Raji (cell line): ENCODE results near the gene MMP13.

ENCODE experiments used
- POLR2A ChIP-seq: IDR thresholded peaks from 2 replicates; pipeline ENCODE4 v1.6.1; 2011; ENCODE audit warnings: low read depth, low read length, control low read depth; ENCODE audit not compliant: insufficient read depth

Gene MMP13

GRCh38 chr11:102921587-102922220, 33.8 kb downstream of the MMP13 start:
- no peak for TF ChIP-seq POLR2A

- no peak for TF ChIP-seq POLR2A
Measured at GRCh38 chr11:102920118-102920684, 35.3 kb downstream of the MMP13 start.

DNA sequence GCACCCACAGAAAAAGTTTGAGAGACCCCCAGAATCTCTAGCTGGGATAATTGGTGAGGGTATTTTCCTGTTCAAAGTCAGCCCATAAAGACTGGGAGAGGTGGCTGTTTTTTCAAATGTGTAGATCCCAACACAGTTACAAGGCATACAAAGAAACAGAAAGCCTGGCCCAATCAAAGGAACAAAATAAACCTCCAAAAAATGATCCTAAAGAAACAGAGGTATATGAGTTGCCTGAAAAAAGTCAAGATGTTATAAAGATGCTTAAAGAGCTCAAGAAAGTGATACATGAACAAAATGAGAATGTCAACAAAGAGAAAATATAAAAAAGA, 40.5 kb downstream of the MMP13 start:
- no peak for TF ChIP-seq POLR2A

GRCh38 chr11:102914238-102915043, 41.1 kb downstream of the MMP13 start:
- no peak for TF ChIP-seq POLR2A

GRCh38 chr11:102912482-102912830, 43.1 kb downstream of the MMP13 start:
- no peak for TF ChIP-seq POLR2A

DNA sequence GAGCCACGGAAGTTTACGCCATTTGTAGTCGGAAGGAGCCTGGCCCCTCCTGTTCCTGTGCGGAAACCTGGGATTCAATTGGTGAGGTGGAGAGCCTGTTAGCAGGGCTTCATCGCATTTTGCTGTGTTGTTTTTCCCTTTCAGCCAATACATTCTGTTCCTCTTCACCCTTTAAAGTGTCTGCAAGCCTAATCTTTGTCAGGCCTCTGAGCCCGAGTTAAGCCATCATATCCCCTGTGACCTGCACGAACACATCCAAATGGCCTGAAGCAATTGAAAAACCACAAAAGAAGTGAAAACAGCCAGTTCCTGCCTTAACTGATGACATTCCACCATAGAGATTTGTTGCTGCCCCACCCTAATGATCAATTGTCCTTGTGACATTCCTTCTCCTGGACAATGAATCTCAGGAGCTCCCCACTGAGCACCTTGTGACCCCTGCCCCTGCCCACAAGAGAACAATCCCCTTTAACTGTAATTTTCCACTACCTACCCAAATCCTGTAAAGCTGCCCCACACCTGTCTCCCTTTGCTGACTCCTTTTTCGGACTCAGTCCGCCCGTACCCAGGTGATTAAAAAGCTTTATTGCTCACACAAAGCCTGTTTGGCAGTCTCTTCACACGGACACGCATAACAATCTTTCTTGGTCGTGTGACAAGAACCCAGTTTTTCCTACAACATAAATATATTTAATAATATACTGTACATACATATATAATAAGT, 43.6 kb downstream of the MMP13 start:
- TF ChIP-seq POLR2A = no peak

DNA sequence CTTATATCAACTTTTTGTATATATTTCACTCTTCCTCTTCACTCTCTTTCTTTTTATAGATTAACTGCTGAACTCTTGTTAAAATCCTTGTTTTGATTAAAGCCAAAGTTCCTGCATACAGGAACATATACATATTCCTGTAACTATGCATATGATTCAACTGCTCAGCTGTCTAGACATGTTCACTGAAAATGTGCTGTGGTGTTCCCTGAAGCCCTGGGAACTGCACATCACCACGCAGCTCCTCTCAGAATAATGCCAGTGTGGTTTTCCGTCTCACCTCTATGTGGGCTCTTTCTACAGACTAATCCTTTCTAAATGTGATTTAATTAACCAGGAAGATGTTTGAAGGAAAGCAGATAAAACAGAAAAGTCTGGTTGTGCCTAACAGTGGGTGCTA, 55.2 kb downstream of the MMP13 start:
- no peak for TF ChIP-seq POLR2A
